OCI-LY7 (cell line): ENCODE data around the gene COG2. TPM values are rescaled to one million over a fixed set of nuclear protein-coding genes. Genes with fewer than 3 reads are reported as not detected.

Source experiments
- BruUV-seq: library from RNA; stranded (reverse); fragments of 400-500 nt; replicated peaks from 2 replicates; lab custom pipeline; 2021; lab: Mats Ljungman, UMichigan
- CTCF ChIA-PET: fragments of 300-600 bp; sonication (Branson Sonifier 250); formaldehyde crosslinking; loops from one replicate; lab custom pipeline; 2022; ENCODE audit warnings: antibody characterized with exemption; ENCODE audit not compliant: unreplicated experiment; lab: Charles Lee
- POLR2A ChIA-PET: fragments of 300-600 bp; sonication (Branson Sonifier 250); formaldehyde crosslinking; loops from one replicate; lab custom pipeline; 2022; ENCODE audit warnings: antibody characterized with exemption; lab: Charles Lee
- DNase-seq: peaks from one replicate; pipeline ENCODE4 v3.0.0-alpha.2; 2015; ENCODE audit warnings: low spot score
- H2AFZ ChIP-seq: fragments of 200-600 bp; sonication (generic), shearing (Covaris generic); 2 replicates; pipeline ENCODE4 v1.6.1; 2014; ENCODE audit warnings: mild to moderate bottlenecking, antibody characterized with exemption, low read length, moderate library complexity
- H3K27ac ChIP-seq: fragments of 200-600 bp; sonication (generic); 2 replicates; pipeline ENCODE4 v1.5.1; 2014; ENCODE audit warnings: mixed run types, low read depth, mild to moderate bottlenecking, moderate library complexity, low read length, inconsistent platforms; ENCODE audit not compliant: poor library complexity, severe bottlenecking
- H3K36me3 ChIP-seq: fragments of 200-600 bp; sonication (generic); 2 replicates; pipeline ENCODE4 v1.6.1; 2014; ENCODE audit warnings: mild to moderate bottlenecking, antibody characterized with exemption, low read length, moderate library complexity, mixed read lengths; ENCODE audit not compliant: insufficient read depth
- H3K4me1 ChIP-seq: fragments of 200-600 bp; sonication (generic); 2 replicates; pipeline ENCODE4 v1.5.1; 2014; ENCODE audit warnings: mild to moderate bottlenecking, low read length; ENCODE audit not compliant: insufficient read depth, poor library complexity, severe bottlenecking
- H3K4me2 ChIP-seq: fragments of 200-600 bp; sonication (generic); 2 replicates; pipeline ENCODE4 v1.6.1; 2014; ENCODE audit warnings: mild to moderate bottlenecking, low read length
- H3K4me3 ChIP-seq: fragments of 200-600 bp; sonication (generic); 2 replicates; pipeline ENCODE4 v1.5.1; 2014; ENCODE audit warnings: mild to moderate bottlenecking, low read depth, low read length; ENCODE audit not compliant: poor library complexity, severe bottlenecking
- H3K79me2 ChIP-seq: fragments of 200-600 bp; sonication (generic); 2 replicates; pipeline ENCODE4 v1.6.1; 2016; ENCODE audit warnings: low read depth, mild to moderate bottlenecking, low read length, moderate library complexity, mixed read lengths; ENCODE audit not compliant: insufficient read depth
- H3K9me2 ChIP-seq: fragments of 200-600 bp; sonication (generic); 2 replicates; pipeline ENCODE4 v1.6.1; 2016; ENCODE audit warnings: mild to moderate bottlenecking, low read length, mixed read lengths; ENCODE audit not compliant: insufficient read depth
- H3K9me3 ChIP-seq: fragments of 200-600 bp; sonication (generic); 2 replicates; pipeline ENCODE4 v1.6.1; 2014; ENCODE audit warnings: mild to moderate bottlenecking, mixed run types, low read length, mixed read lengths
- H4K20me1 ChIP-seq: fragments of 200-600 bp; sonication (generic); 2 replicates; pipeline ENCODE4 v1.6.1; 2014; ENCODE audit warnings: mild to moderate bottlenecking, antibody characterized with exemption, low read length, moderate library complexity, mixed read lengths; ENCODE audit not compliant: insufficient read depth
- EZH2phosphoT487 ChIP-seq: fragments of 200-600 bp; sonication (generic); IDR thresholded peaks from 2 replicates; pipeline ENCODE4 v1.6.1; 2018; ENCODE audit warnings: low read depth, borderline replicate concordance, mild to moderate bottlenecking, mixed run types, antibody characterized with exemption, low read length, moderate library complexity, mixed read lengths
- intact Hi-C: fragments of 100-400 bp; cut with micrococcal nuclease; formaldehyde crosslinking; loops from one replicate; pipeline ENCODE4 v1.10.0; 2022; ENCODE audit not compliant: unreplicated experiment
- total RNA-seq, 2 experiments: library from RNA; depleted of rRNA in 1 of 2; stranded (reverse); fragments of >200 nt in 1 of 2; shearing (Covaris generic) in 1 of 2; gene quantifications; 2 replicates each; pipeline ENCODE4 v1.2.3, GENCODE V29; 2014 to 2022
- TF ChIP-seq, protein P1 (sequence below): fragments of 200-600 bp; sonication (generic); conservative IDR thresholded peaks from 2 replicates; pipeline ENCODE4 v1.5.1; 2014; ENCODE audit warnings: mild to moderate bottlenecking, antibody characterized with exemption, low read length, moderate library complexity, mixed read lengths

COG2 gene
- total RNA-seq, 2 experiments from 2014 or later, result 30.5 to 35.3 TPM

DNA sequence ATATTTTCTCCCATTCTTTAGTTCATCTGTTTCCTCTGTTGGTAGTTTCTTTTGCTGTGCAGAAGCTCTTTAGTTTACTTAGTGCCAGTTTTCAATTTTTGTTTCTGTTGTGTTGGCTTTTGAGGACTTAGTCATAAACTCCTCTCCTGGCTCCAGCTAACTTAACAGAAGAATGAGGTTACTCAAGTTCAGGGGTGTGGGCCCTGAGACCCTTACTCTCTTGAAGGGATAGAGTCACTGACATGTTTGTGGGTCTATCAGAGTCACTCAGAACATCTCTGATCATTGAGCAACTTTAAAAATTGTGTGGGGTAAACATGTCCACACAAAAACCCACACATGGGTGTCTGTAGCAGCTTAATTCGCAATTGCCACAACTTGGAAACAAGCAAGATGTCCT, 57.4 kb downstream of the COG2 start:
- H3K36me3 ChIP-seq, result no peaks in the 10 kb centered on the region
- TF ChIP-seq, protein P1, sequence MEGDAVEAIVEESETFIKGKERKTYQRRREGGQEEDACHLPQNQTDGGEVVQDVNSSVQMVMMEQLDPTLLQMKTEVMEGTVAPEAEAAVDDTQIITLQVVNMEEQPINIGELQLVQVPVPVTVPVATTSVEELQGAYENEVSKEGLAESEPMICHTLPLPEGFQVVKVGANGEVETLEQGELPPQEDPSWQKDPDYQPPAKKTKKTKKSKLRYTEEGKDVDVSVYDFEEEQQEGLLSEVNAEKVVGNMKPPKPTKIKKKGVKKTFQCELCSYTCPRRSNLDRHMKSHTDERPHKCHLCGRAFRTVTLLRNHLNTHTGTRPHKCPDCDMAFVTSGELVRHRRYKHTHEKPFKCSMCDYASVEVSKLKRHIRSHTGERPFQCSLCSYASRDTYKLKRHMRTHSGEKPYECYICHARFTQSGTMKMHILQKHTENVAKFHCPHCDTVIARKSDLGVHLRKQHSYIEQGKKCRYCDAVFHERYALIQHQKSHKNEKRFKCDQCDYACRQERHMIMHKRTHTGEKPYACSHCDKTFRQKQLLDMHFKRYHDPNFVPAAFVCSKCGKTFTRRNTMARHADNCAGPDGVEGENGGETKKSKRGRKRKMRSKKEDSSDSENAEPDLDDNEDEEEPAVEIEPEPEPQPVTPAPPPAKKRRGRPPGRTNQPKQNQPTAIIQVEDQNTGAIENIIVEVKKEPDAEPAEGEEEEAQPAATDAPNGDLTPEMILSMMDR, result no peak
- no peak for TF ChIP-seq EZH2phosphoT487
- intact Hi-C loops, result no loop called here
- CTCF ChIA-PET, result no interaction called here
- H2AFZ ChIP-seq, result no peak overlapping the region
- H3K27ac ChIP-seq, result no peak overlapping the region
- H3K79me2 ChIP-seq, result no peaks in the 10 kb centered on the region
- no peak for DNase-seq
- H3K9me2 ChIP-seq, result no peaks in the 10 kb centered on the region
- no peaks in the 10 kb centered on the region for H4K20me1 ChIP-seq
- POLR2A ChIA-PET, result no interaction called here
- H3K9me3 ChIP-seq, result no peaks in the 10 kb centered on the region
- no TSS peak for BruUV-seq
- H3K4me2 ChIP-seq, result no peak overlapping the region
- no peaks in the 10 kb centered on the region for H3K4me1 ChIP-seq
- H3K4me3 ChIP-seq, result no peak overlapping the region

DNA sequence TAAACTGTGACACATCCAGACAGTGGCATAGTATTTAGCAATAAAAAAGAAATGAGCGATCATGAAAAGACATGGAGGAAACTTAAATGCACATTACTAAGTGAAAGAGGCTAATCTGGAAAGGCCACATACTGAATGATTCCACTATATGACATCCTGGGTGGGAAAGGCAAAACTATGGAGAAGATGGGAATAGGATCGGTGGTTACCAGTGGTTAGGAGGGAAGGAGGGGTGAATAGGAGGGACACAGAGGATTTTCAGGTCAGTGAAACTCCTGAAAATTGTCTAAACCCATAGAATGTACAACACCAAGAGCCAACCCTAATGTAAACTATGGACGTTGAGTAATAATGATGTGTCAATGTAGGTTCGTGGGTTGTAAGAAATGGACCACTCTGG, 57.9 kb downstream of the COG2 start:
- no peak overlapping the region for H2AFZ ChIP-seq
- no peak for DNase-seq
- no peaks in the 10 kb centered on the region for H4K20me1 ChIP-seq
- intact Hi-C loops, result no loop called here
- no peak for TF ChIP-seq EZH2phosphoT487
- TF ChIP-seq, protein P1, result no peak
- H3K9me2 ChIP-seq, result no peaks in the 10 kb centered on the region
- POLR2A ChIA-PET, result no interaction called here
- H3K4me2 ChIP-seq, result no peak overlapping the region
- no peak overlapping the region for H3K27ac ChIP-seq
- CTCF ChIA-PET, result no interaction called here
- BruUV-seq, result no TSS peak
- no peak overlapping the region for H3K4me3 ChIP-seq
- H3K9me3 ChIP-seq, result no peaks in the 10 kb centered on the region
- no peaks in the 10 kb centered on the region for H3K36me3 ChIP-seq
- H3K79me2 ChIP-seq, result no peaks in the 10 kb centered on the region
- no peaks in the 10 kb centered on the region for H3K4me1 ChIP-seq

DNA sequence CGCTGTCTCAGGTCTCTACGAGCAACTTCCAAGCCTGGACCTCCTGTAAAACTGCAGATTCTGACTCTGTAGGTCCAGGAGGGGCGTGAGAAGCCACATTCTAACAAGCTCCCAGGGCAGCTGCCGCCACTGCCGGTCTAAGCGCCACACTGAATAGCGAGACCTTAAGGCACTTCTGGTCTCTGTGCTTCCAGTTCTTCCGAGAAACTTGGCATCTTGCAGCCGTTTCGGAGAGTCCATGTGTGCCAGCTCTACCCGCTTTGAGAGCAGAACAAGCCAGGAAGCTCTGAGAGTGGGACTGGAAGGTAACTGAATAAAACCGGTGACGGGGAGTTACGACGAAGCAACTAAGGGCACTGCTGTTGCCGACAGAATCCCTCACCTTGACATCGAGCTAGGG, 59.2 kb downstream of the COG2 start:
- intact Hi-C loops, result no loop called here
- no peak for DNase-seq
- TF ChIP-seq, protein P1, result no peak
- no peak for TF ChIP-seq EZH2phosphoT487
- H3K9me3 ChIP-seq, result no peaks in the 10 kb centered on the region
- ChIA-PET CTCF (no interaction called here), POLR2A (no interaction called here)
- H3K36me3 ChIP-seq, result no peaks in the 10 kb centered on the region
- BruUV-seq, result no TSS peak
- no peak overlapping the region for H3K4me3 ChIP-seq
- H3K4me2 ChIP-seq, result no peak overlapping the region
- H3K9me2 ChIP-seq, result no peaks in the 10 kb centered on the region
- H2AFZ ChIP-seq, result no peak overlapping the region
- no peaks in the 10 kb centered on the region for H3K79me2 ChIP-seq
- no peaks in the 10 kb centered on the region for H4K20me1 ChIP-seq
- H3K27ac ChIP-seq, result no peak overlapping the region
- no peaks in the 10 kb centered on the region for H3K4me1 ChIP-seq
